Stimulated activated CD8-positive, alpha-beta memory T cell treated with anti-CD3 and anti-CD28 coated beads, Interleukin-4, amount 100 ng/mL, for 1 hour (primary cell): Measurements from ENCODE around the gene AP2S1.
A peak's percentile ranks its signal among the peaks of the same experiment; 100 is the strongest.
"Not testable (repeated sequence)": the region's sequence is repeated elsewhere in the genome, so short reads cannot be mapped to it uniquely, and the experiment has no call there.

Experiments
- DNase-seq, 2 donors: peaks; one replicate each; pipeline ENCODE4 v3.0.0-alpha.2; 2020; ENCODE audit warnings: low read depth in 2 of 2, low spot score in 1 of 2

The AP2S1 gene

GRCh38 chr19:46850228-46851203, at the start of gene AP2S1:
Gene AP2S1, minus strand, starts transcription at chr19:46850846. Its CDS starts 80 bp downstream, at chr19:46850766.
- peak; percentile 62 to 79 for DNase-seq

- DNase-seq, result no peak
Measured at GRCh38 chr19:46900341-46900740, 49.7 kb upstream of the AP2S1 start.

- no peak for DNase-seq
Measured at GRCh38 chr19:46898731-46899130, 48.1 kb upstream of the AP2S1 start.

GRCh38 chr19:46896076-46896794, 45.6 kb upstream of the AP2S1 start:
- no peak for DNase-seq

- DNase-seq, result no peak
Measured at GRCh38 chr19:46892252-46893179, 41.9 kb upstream of the AP2S1 start.

GRCh38 chr19:46890423-46891170, 40.0 kb upstream of the AP2S1 start:
- DNase-seq, result no peak

GRCh38 chr19:46887240-46887782, 36.7 kb upstream of the AP2S1 start:
- DNase-seq, result no peak

GRCh38 chr19:46886546-46887239, 36.0 kb upstream of the AP2S1 start:
- no peak for DNase-seq

- no peak for DNase-seq
Measured at GRCh38 chr19:46885411-46885810, 34.8 kb upstream of the AP2S1 start.

- DNase-seq, result not testable (repeated sequence)
Measured at GRCh38 chr19:46882751-46883150, 32.1 kb upstream of the AP2S1 start.

GRCh38 chr19:46882034-46882433, 31.4 kb upstream of the AP2S1 start:
- no peak for DNase-seq

GRCh38 chr19:46881092-46881491, 30.4 kb upstream of the AP2S1 start:
- no peak for DNase-seq

GRCh38 chr19:46880431-46880830, 29.8 kb upstream of the AP2S1 start:
- DNase-seq, result no peak

- no peak for DNase-seq
Measured at GRCh38 chr19:46878613-46879375, 28.1 kb upstream of the AP2S1 start.

GRCh38 chr19:46875657-46876056, 25.0 kb upstream of the AP2S1 start:
- no peak for DNase-seq

- DNase-seq, result no peak
Measured at GRCh38 chr19:46875234-46875633, 24.6 kb upstream of the AP2S1 start.

GRCh38 chr19:46872967-46873366, 22.3 kb upstream of the AP2S1 start:
- no peak for DNase-seq

GRCh38 chr19:46871173-46871572, 20.5 kb upstream of the AP2S1 start:
- DNase-seq, result not testable (repeated sequence)
